ENCODE measurements around the gene NAGA.
"Not testable (repeated sequence)": the region's sequence is repeated elsewhere in the genome, so short reads cannot be mapped to it uniquely, and the experiment has no call there.

The NAGA gene

GRCh38 chr22:42072606-42073330, 2.2 kb upstream of the NAGA start:
- no peak for DNase-seq (ENCODE audit: low spot score)
- Histone ChIP-seq H2AK5ac (ENCODE audit: low read depth, low read length) (no peak overlapping the region), H3K36me3 (replicated peaks in 1 of 2; ENCODE audit: control insufficient read depth in 2 of 2, insufficient read depth in 2 of 2, low read length in 2 of 2) (peaks cover 2 to 7% of the 10 kb centered on the region in 2 donors), H3K4me3 (ENCODE audit: low read length in 2 of 2) (no peak overlapping the region), H2BK120ac (ENCODE audit: low read depth, low read length) (no peak overlapping the region), H3K14ac (ENCODE audit: low read length) (no peak overlapping the region), H3K27ac (replicated peaks; ENCODE audit: low read length) (no peak overlapping the region), H3K9me3 (replicated peaks in 1 of 2; ENCODE audit: control insufficient read depth in 2 of 2, insufficient read depth in 1 of 2, low read depth in 1 of 2, low read length in 2 of 2) (peaks cover 0 to 12% of the 10 kb centered on the region in 2 donors), H3K79me1 (ENCODE audit: low read depth, low read length) (no peaks in the 10 kb centered on the region), H3K4me2 (ENCODE audit: insufficient read depth, low read length, poor library complexity, severe bottlenecking) (no peak overlapping the region), H3K4me1 (ENCODE audit: control insufficient read depth in 2 of 2, insufficient read depth in 1 of 2, low read depth in 1 of 2, low read length in 2 of 2) (peaks cover 10 to 11% of the 10 kb centered on the region in 2 donors), H2BK12ac (ENCODE audit: low read length) (no peak overlapping the region), H2BK15ac (ENCODE audit: low read length) (no peak overlapping the region), H3K23ac (ENCODE audit: low read depth, low read length, poor library complexity) (no peak overlapping the region), H3K27me3 (ENCODE audit: control insufficient read depth in 3 of 3, insufficient read depth in 3 of 3, low read depth in 1 of 3, low read length in 3 of 3) (no peaks in the 10 kb centered on the region), H2BK5ac (ENCODE audit: low read length) (no peak overlapping the region), H3K9ac (ENCODE audit: low read depth, low read length, poor library complexity) (no peak overlapping the region), H3K4ac (ENCODE audit: low read length) (no peak overlapping the region), H4K8ac (ENCODE audit: low read depth, low read length) (no peak overlapping the region), H4K91ac (ENCODE audit: low read depth, low read length, poor library complexity) (no peak overlapping the region), H2AFZ (ENCODE audit: low read length) (no peak overlapping the region), H3K18ac (ENCODE audit: low read length) (no peak overlapping the region)
- no CpG with 5 or more reads among the region's 8 CpGs for WGBS, 2 donors (ENCODE audit: extremely low coverage in 2 of 2, insufficient read length in 2 of 2, insufficient replicate concordance in 1 of 2)

DNA sequence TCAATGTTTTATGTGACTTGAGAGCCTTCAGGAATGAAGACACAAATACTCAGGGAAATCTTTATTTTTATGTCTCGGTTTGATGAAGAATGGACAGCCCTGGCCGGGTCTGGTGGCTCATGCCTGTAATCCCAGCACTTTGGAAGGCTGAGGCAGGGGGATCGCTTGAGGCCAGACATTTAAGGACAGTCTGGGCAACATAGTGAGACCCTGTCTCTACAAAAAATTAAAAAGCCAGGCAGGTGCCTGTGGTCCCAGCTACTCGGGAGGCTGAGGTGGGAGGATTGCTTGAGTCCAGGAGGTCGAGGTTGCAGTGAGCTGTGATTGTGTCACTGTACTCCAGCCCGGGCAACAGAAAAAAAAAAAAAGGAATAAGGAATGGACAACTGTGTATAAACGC, 896 bp upstream of the NAGA start:
- not testable (repeated sequence) for H3K27ac ChIP-seq (replicated peaks; ENCODE audit: low read length); H3K27me3 ChIP-seq (ENCODE audit: control insufficient read depth in 3 of 3, insufficient read depth in 3 of 3, low read depth in 1 of 3, low read length in 3 of 3); H3K4ac ChIP-seq (ENCODE audit: low read length); H3K9ac ChIP-seq (ENCODE audit: low read depth, low read length, poor library complexity); H3K14ac ChIP-seq (ENCODE audit: low read length); H4K91ac ChIP-seq (ENCODE audit: low read depth, low read length, poor library complexity); H3K23ac ChIP-seq (ENCODE audit: low read depth, low read length, poor library complexity); H4K8ac ChIP-seq (ENCODE audit: low read depth, low read length); H3K79me1 ChIP-seq (ENCODE audit: low read depth, low read length); H2BK15ac ChIP-seq (ENCODE audit: low read length); H2AK5ac ChIP-seq (ENCODE audit: low read depth, low read length); H2BK5ac ChIP-seq (ENCODE audit: low read length); H2BK120ac ChIP-seq (ENCODE audit: low read depth, low read length); H3K18ac ChIP-seq (ENCODE audit: low read length); DNase-seq (ENCODE audit: low spot score); H2AFZ ChIP-seq (ENCODE audit: low read length); H2BK12ac ChIP-seq (ENCODE audit: low read length)
- H3K4me1 ChIP-seq (ENCODE audit: control insufficient read depth in 2 of 2, insufficient read depth in 1 of 2, low read depth in 1 of 2, low read length in 2 of 2): peaks cover 10 to 11% of the 10 kb centered on the region in 2 donors
- peak overlapping the region; percentile 83 for H3K4me2 ChIP-seq (ENCODE audit: insufficient read depth, low read length, poor library complexity, severe bottlenecking)
- peaks cover 11 to 19% of the 10 kb centered on the region in 2 donors for H3K36me3 ChIP-seq (replicated peaks in 1 of 2; ENCODE audit: control insufficient read depth in 2 of 2, insufficient read depth in 2 of 2, low read length in 2 of 2)
- peaks cover 0 to 12% of the 10 kb centered on the region in 2 donors for H3K9me3 ChIP-seq (replicated peaks in 1 of 2; ENCODE audit: control insufficient read depth in 2 of 2, insufficient read depth in 1 of 2, low read depth in 1 of 2, low read length in 2 of 2)
- peak overlapping the region in 1 of 2 donors; percentile 58 for H3K4me3 ChIP-seq (ENCODE audit: low read length in 2 of 2)
- no CpG with 5 or more reads among the region's 7 CpGs for WGBS, 2 donors (ENCODE audit: extremely low coverage in 2 of 2, insufficient read length in 2 of 2, insufficient replicate concordance in 1 of 2)

GRCh38 chr22:42069801-42070516, 653 bp downstream of the NAGA start:
- Histone ChIP-seq H3K9ac (ENCODE audit: low read depth, low read length, poor library complexity) (peak overlapping the region; percentile 50), H3K18ac (ENCODE audit: low read length) (peak overlapping the region; percentile 6), H3K14ac (ENCODE audit: low read length) (no peak overlapping the region), H4K91ac (ENCODE audit: low read depth, low read length, poor library complexity) (no peak overlapping the region), H2BK12ac (ENCODE audit: low read length) (no peak overlapping the region), H2AK5ac (ENCODE audit: low read depth, low read length) (no peak overlapping the region), H4K8ac (ENCODE audit: low read depth, low read length) (no peak overlapping the region), H2BK120ac (ENCODE audit: low read depth, low read length) (no peak overlapping the region), H3K27ac (replicated peaks; ENCODE audit: low read length) (peak overlapping the region; percentile 55), H3K9me3 (replicated peaks in 1 of 2; ENCODE audit: control insufficient read depth in 2 of 2, insufficient read depth in 1 of 2, low read depth in 1 of 2, low read length in 2 of 2) (peaks cover 0 to 5% of the 10 kb centered on the region in 2 donors), H3K36me3 (replicated peaks in 1 of 2; ENCODE audit: control insufficient read depth in 2 of 2, insufficient read depth in 2 of 2, low read length in 2 of 2) (peaks cover 13 to 34% of the 10 kb centered on the region in 2 donors), H2BK15ac (ENCODE audit: low read length) (no peak overlapping the region), H3K23ac (ENCODE audit: low read depth, low read length, poor library complexity) (no peak overlapping the region), H2AFZ (ENCODE audit: low read length) (peak overlapping the region; percentile 96), H3K4me3 (ENCODE audit: low read length in 2 of 2) (peak overlapping the region; percentile 58 to 73), H3K79me1 (ENCODE audit: low read depth, low read length) (no peaks in the 10 kb centered on the region), H3K4ac (ENCODE audit: low read length) (no peak overlapping the region), H3K27me3 (ENCODE audit: control insufficient read depth in 3 of 3, insufficient read depth in 3 of 3, low read depth in 1 of 3, low read length in 3 of 3) (no peaks in the 10 kb centered on the region), H3K4me1 (ENCODE audit: control insufficient read depth in 2 of 2, insufficient read depth in 1 of 2, low read depth in 1 of 2, low read length in 2 of 2) (peaks cover 10 to 20% of the 10 kb centered on the region in 2 donors), H2BK5ac (ENCODE audit: low read length) (peak overlapping the region; percentile 97), H3K4me2 (ENCODE audit: insufficient read depth, low read length, poor library complexity, severe bottlenecking) (peak overlapping the region; percentile 72)
- no CpG with 5 or more reads among the region's 19 CpGs for WGBS, 2 donors (ENCODE audit: extremely low coverage in 2 of 2, insufficient read length in 2 of 2, insufficient replicate concordance in 1 of 2)
- no peak for DNase-seq (ENCODE audit: low spot score)

- WGBS, 2 donors (ENCODE audit: extremely low coverage in 2 of 2, insufficient read length in 2 of 2, insufficient replicate concordance in 1 of 2): no CpG with 5 or more reads among the region's 4 CpGs
- Histone ChIP-seq H2BK12ac (ENCODE audit: low read length) (no peak overlapping the region), H3K14ac (ENCODE audit: low read length) (no peak overlapping the region), H4K8ac (ENCODE audit: low read depth, low read length) (no peak overlapping the region), H3K4me2 (ENCODE audit: insufficient read depth, low read length, poor library complexity, severe bottlenecking) (no peak overlapping the region), H2BK15ac (ENCODE audit: low read length) (no peak overlapping the region), H2AFZ (ENCODE audit: low read length) (no peak overlapping the region), H3K9ac (ENCODE audit: low read depth, low read length, poor library complexity) (peak overlapping the region; percentile 60), H3K27me3 (ENCODE audit: control insufficient read depth in 3 of 3, insufficient read depth in 3 of 3, low read depth in 1 of 3, low read length in 3 of 3) (no peaks in the 10 kb centered on the region), H3K18ac (ENCODE audit: low read length) (no peak overlapping the region), H2BK5ac (ENCODE audit: low read length) (peak overlapping the region; percentile 19), H3K36me3 (replicated peaks in 1 of 2; ENCODE audit: control insufficient read depth in 2 of 2, insufficient read depth in 2 of 2, low read length in 2 of 2) (peaks cover 13 to 37% of the 10 kb centered on the region in 2 donors), H3K23ac (ENCODE audit: low read depth, low read length, poor library complexity) (peak overlapping the region; percentile 80), H2AK5ac (ENCODE audit: low read depth, low read length) (no peak overlapping the region), H3K4me1 (ENCODE audit: control insufficient read depth in 2 of 2, insufficient read depth in 1 of 2, low read depth in 1 of 2, low read length in 2 of 2) (peaks cover 10 to 23% of the 10 kb centered on the region in 2 donors), H3K4me3 (ENCODE audit: low read length in 2 of 2) (no peak overlapping the region), H3K79me1 (ENCODE audit: low read depth, low read length) (peaks cover 2% of the 10 kb centered on the region), H3K27ac (replicated peaks; ENCODE audit: low read length) (no peak overlapping the region), H4K91ac (ENCODE audit: low read depth, low read length, poor library complexity) (no peak overlapping the region), H3K4ac (ENCODE audit: low read length) (no peak overlapping the region), H3K9me3 (replicated peaks in 1 of 2; ENCODE audit: control insufficient read depth in 2 of 2, insufficient read depth in 1 of 2, low read depth in 1 of 2, low read length in 2 of 2) (peaks cover 0 to 3% of the 10 kb centered on the region in 2 donors), H2BK120ac (ENCODE audit: low read depth, low read length) (no peak overlapping the region)
- DNase-seq (ENCODE audit: low spot score): no peak
Measured at GRCh38 chr22:42068291-42068690, 2.3 kb downstream of the NAGA start.
